Measurements from ENCODE around the gene SLC30A1.

DNA sequence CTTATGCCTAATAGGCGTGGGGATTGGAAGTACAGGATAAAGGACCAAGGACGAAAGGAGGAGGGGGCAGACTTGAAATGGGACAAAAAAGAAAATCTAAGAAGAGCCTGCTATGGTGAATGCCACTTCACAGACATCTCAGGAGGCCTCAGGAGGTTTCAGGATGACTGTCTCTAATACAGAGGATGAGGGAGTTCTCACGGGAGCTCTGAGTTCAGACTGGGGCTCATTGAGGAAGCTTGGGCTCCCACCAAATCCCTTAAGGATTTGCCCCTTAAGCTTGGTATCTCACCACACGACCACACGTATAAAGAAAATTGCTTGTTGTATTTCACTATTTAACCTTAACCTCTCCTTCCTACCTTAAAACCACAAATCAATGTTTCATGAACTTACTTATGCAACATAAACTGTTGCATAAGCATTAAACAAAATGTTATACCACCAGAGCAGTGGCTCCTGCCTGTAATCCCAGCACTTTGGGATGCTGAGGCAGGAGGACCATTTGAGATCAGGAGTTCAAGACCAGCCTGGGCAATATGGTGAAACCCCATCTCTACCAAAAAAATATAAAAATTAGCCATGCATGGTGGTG lies 12.4 kb downstream of the SLC30A1 start:
- TF ChIP-seq, protein P1, sequence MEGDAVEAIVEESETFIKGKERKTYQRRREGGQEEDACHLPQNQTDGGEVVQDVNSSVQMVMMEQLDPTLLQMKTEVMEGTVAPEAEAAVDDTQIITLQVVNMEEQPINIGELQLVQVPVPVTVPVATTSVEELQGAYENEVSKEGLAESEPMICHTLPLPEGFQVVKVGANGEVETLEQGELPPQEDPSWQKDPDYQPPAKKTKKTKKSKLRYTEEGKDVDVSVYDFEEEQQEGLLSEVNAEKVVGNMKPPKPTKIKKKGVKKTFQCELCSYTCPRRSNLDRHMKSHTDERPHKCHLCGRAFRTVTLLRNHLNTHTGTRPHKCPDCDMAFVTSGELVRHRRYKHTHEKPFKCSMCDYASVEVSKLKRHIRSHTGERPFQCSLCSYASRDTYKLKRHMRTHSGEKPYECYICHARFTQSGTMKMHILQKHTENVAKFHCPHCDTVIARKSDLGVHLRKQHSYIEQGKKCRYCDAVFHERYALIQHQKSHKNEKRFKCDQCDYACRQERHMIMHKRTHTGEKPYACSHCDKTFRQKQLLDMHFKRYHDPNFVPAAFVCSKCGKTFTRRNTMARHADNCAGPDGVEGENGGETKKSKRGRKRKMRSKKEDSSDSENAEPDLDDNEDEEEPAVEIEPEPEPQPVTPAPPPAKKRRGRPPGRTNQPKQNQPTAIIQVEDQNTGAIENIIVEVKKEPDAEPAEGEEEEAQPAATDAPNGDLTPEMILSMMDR (IDR thresholded peaks at IDR 0.05) = no peak
- TF ChIP-seq POLR2A (IDR thresholded peaks at IDR 0.05) = no peak
